ENCODE results near the gene COL6A2.

Gene COL6A2

DNA sequence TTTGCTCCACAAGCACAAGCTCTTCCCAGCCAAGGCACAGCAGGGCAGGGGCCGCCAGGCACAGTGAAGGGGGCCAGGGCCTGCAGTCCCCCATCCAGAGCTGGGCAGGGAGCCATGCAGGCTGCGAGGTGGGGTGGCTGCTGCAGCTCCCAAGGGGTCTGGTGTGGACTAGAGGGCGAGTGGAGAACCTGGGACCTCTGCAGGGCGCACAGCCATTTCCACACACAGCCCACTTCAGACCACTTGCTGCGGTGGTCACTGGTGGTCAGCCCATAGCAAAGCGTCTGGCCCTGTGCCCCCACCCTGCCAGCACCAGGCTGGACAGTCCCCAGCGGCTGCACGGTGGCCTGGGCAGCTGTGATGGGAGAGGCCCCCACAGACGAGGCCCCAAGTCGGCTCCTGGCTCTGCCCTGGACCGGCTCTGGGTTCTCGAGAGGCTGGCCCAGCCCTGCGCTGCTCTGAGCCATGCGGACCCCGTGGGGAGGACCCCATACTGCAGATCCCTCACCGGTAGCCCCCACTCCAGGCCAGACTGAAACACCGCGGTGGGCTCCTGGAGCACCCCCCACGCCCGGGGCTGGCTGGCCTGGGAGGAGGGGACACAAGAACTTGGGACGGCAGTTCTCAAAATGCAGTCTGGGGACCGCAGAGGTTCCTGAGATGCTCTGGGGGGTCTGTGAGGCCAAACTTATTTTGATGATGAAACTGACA is 47.1 kb upstream of the COL6A2 start:
- Histone ChIP-seq H2BK15ac (ENCODE audit: low read depth, poor library complexity, severe bottlenecking) (peak overlapping the region; percentile 95), H3K27ac (ENCODE audit: low read length, poor library complexity, severe bottlenecking) (no peak overlapping the region), H3K9me3 (ENCODE audit: control insufficient read depth, low read length) (no peaks in the 10 kb centered on the region), H2AFZ (ENCODE audit: low read depth, low read length) (no peak overlapping the region), H3K4me3 (ENCODE audit: insufficient read depth in 1 of 2, low read depth in 1 of 2, low read length in 2 of 2) (no peak overlapping the region), H3K18ac (ENCODE audit: low read depth in 1 of 2, low read length in 2 of 2) (peak overlapping the region; percentile 58 to 98), H4K91ac (ENCODE audit: low read length) (peak overlapping the region; percentile 91), H2BK5ac (ENCODE audit: low read depth, low read length, poor library complexity, severe bottlenecking) (no peak overlapping the region), H2BK12ac (ENCODE audit: low read length in 2 of 2) (peak overlapping the region; percentile 55 to 100), H3K23ac (ENCODE audit: low read length in 2 of 2) (no peak overlapping the region), H4K8ac (ENCODE audit: low read length) (peak overlapping the region; percentile 91), H3K9ac (ENCODE audit: low read length) (peak overlapping the region; percentile 69), H3K4ac (ENCODE audit: low read depth in 1 of 2, low read length in 2 of 2) (peak overlapping the region; percentile 89 to 99), H3K36me3 (ENCODE audit: control insufficient read depth in 1 of 2, insufficient read depth in 2 of 2, low read depth in 1 of 2, low read length in 2 of 2) (no peaks in the 10 kb centered on the region), H3K4me1 (ENCODE audit: control insufficient read depth, insufficient read depth, low read depth, low read length) (peaks cover 33% of the 10 kb centered on the region), H2BK120ac (ENCODE audit: low read depth, low read length) (peak overlapping the region; percentile 97), H3K4me2 (ENCODE audit: low read length, poor library complexity, severe bottlenecking) (no peak overlapping the region), H3K14ac (ENCODE audit: low read length in 2 of 2) (peak overlapping the region in 1 of 2 experiments; percentile 82), H2AK5ac (ENCODE audit: low read length, severe bottlenecking) (peak overlapping the region; percentile 55), H3K27me3 (ENCODE audit: control insufficient read depth in 1 of 2, insufficient read depth in 1 of 2, low read length in 2 of 2) (no peaks in the 10 kb centered on the region), H3K79me1 (replicated peaks; ENCODE audit: low read length, poor library complexity, severe bottlenecking) (no peaks in the 10 kb centered on the region)
- 98% methylated on average over 22 of the region's 22 CpGs for WGBS
- no peak for DNase-seq

DNA sequence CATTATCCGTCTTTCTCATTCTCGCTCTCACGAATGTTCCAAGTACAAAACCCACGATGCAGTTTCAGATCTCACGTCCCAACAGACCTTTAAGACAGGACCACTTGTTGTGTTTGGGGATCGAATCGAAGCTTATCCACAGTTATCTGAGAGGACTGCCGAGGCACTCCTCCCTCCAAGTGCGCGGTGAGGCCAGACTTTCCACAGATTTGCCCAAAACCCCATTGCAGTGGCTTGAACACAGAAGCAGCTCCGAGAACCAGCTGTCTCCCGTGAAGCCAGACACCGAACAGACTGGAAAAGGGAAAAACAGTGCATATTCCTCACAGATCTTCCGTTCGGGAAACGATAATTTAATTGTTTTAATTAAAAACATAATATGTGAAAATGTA is 46.5 kb upstream of the COL6A2 start:
- Histone ChIP-seq H3K4me2 (ENCODE audit: low read length, poor library complexity, severe bottlenecking) (no peak overlapping the region), H3K23ac (ENCODE audit: low read length in 2 of 2) (no peak overlapping the region), H3K9me3 (ENCODE audit: control insufficient read depth, low read length) (no peaks in the 10 kb centered on the region), H3K27me3 (ENCODE audit: control insufficient read depth in 1 of 2, insufficient read depth in 1 of 2, low read length in 2 of 2) (no peaks in the 10 kb centered on the region), H3K18ac (ENCODE audit: low read depth in 1 of 2, low read length in 2 of 2) (peak overlapping the region in 1 of 2 experiments; percentile 58), H3K4me1 (ENCODE audit: control insufficient read depth, insufficient read depth, low read depth, low read length) (peaks cover 35% of the 10 kb centered on the region), H2BK120ac (ENCODE audit: low read depth, low read length) (peak overlapping the region; percentile 19), H4K91ac (ENCODE audit: low read length) (peak overlapping the region; percentile 91), H3K79me1 (replicated peaks; ENCODE audit: low read length, poor library complexity, severe bottlenecking) (no peaks in the 10 kb centered on the region), H3K36me3 (ENCODE audit: control insufficient read depth in 1 of 2, insufficient read depth in 2 of 2, low read depth in 1 of 2, low read length in 2 of 2) (no peaks in the 10 kb centered on the region), H3K4ac (ENCODE audit: low read depth in 1 of 2, low read length in 2 of 2) (peak overlapping the region; percentile 54 to 76), H4K8ac (ENCODE audit: low read length) (no peak overlapping the region), H3K9ac (ENCODE audit: low read length) (peak overlapping the region; percentile 69), H3K14ac (ENCODE audit: low read length in 2 of 2) (no peak overlapping the region), H3K4me3 (ENCODE audit: insufficient read depth in 1 of 2, low read depth in 1 of 2, low read length in 2 of 2) (peak overlapping the region in 1 of 2 experiments; percentile 24), H2AFZ (ENCODE audit: low read depth, low read length) (no peak overlapping the region), H2BK15ac (ENCODE audit: low read depth, poor library complexity, severe bottlenecking) (peak overlapping the region; percentile 45), H2BK5ac (ENCODE audit: low read depth, low read length, poor library complexity, severe bottlenecking) (no peak overlapping the region), H2BK12ac (ENCODE audit: low read length in 2 of 2) (peak overlapping the region; percentile 55 to 70), H2AK5ac (ENCODE audit: low read length, severe bottlenecking) (peak overlapping the region; percentile 42), H3K27ac (ENCODE audit: low read length, poor library complexity, severe bottlenecking) (no peak overlapping the region)
- 90% methylated on average over 16 of the region's 16 CpGs for WGBS
- no peak for DNase-seq

DNA sequence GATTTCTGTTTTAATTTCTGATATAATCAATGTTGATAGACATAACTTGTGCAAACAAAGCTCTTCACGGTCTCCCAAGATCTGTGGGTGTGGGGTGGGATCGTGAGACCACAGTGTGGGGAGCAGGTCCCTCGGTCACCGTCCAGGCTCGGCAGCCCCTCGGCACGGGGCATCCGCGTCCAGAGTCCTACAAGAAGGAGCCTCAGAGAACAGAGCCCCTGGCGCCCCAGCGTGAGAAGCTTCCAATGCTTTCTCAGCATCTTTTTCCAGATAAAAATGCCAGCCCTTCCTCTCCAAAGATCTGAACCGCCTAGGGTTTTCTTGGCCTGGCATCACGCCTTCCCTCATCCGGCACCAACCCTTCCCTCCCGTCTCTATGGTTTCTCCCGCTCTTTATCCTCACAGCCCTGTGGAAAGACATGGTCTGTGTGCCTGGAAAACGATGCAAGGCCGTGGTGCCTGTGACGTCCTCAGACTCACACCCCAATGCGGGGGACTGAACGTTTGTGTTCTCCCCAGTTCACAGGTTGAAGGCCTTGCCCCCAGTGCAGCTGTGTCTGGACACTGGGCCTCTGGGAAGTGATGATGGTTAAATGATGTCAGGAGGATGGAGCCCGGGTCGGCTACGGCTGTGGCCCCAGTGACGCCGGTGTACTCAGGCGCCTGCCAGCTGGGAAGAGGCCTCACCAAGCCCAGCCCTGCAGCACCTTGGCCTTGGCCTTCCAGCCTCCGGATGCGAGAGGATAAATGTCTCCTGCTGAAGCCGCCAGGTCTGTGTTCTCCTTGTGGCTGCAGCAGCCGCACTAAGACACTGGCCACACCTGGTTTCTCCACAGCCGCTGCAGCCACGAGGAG is 45.9 kb upstream of the COL6A2 start:
- H3K9me3 ChIP-seq (ENCODE audit: control insufficient read depth, low read length), result no peaks in the 10 kb centered on the region
- no peak overlapping the region for H3K4me2 ChIP-seq (ENCODE audit: low read length, poor library complexity, severe bottlenecking)
- peak overlapping the region; percentile 55 for H4K91ac ChIP-seq (ENCODE audit: low read length)
- WGBS, result 96% methylated on average over 33 of the region's 33 CpGs
- H2BK120ac ChIP-seq (ENCODE audit: low read depth, low read length), result peak overlapping the region; percentile 64
- peaks cover 38% of the 10 kb centered on the region for H3K4me1 ChIP-seq (ENCODE audit: control insufficient read depth, insufficient read depth, low read depth, low read length)
- H3K27ac ChIP-seq (ENCODE audit: low read length, poor library complexity, severe bottlenecking), result no peak overlapping the region
- H4K8ac ChIP-seq (ENCODE audit: low read length), result no peak overlapping the region
- peak overlapping the region; percentile 26 to 67 for H3K18ac ChIP-seq (ENCODE audit: low read depth in 1 of 2, low read length in 2 of 2)
- peak overlapping the region in 1 of 2 experiments; percentile 64 for H3K14ac ChIP-seq (ENCODE audit: low read length in 2 of 2)
- H3K9ac ChIP-seq (ENCODE audit: low read length), result peak overlapping the region; percentile 69
- H2BK5ac ChIP-seq (ENCODE audit: low read depth, low read length, poor library complexity, severe bottlenecking), result no peak overlapping the region
- peak overlapping the region; percentile 18 for H2AK5ac ChIP-seq (ENCODE audit: low read length, severe bottlenecking)
- no peak overlapping the region for H2AFZ ChIP-seq (ENCODE audit: low read depth, low read length)
- no peaks in the 10 kb centered on the region for H3K27me3 ChIP-seq (ENCODE audit: control insufficient read depth in 1 of 2, insufficient read depth in 1 of 2, low read length in 2 of 2)
- H3K79me1 ChIP-seq (replicated peaks; ENCODE audit: low read length, poor library complexity, severe bottlenecking), result no peaks in the 10 kb centered on the region
- H2BK15ac ChIP-seq (ENCODE audit: low read depth, poor library complexity, severe bottlenecking), result peak overlapping the region; percentile 8
- no peak overlapping the region for H3K23ac ChIP-seq (ENCODE audit: low read length in 2 of 2)
- H3K4me3 ChIP-seq (ENCODE audit: insufficient read depth in 1 of 2, low read depth in 1 of 2, low read length in 2 of 2), result peak overlapping the region in 1 of 2 experiments; percentile 24
- H3K4ac ChIP-seq (ENCODE audit: low read depth in 1 of 2, low read length in 2 of 2), result peak overlapping the region; percentile 46 to 49
- DNase-seq, result no peak
- H3K36me3 ChIP-seq (ENCODE audit: control insufficient read depth in 1 of 2, insufficient read depth in 2 of 2, low read depth in 1 of 2, low read length in 2 of 2), result peaks cover 0 to 2% of the 10 kb centered on the region in 2 experiments
- peak overlapping the region; percentile 95 for H2BK12ac ChIP-seq (ENCODE audit: low read length in 2 of 2)

Measured in mesenchymal stem cell (in vitro differentiated cells and primary cell).